Psoas muscle (tissue), 8 donors: Measurements from ENCODE around the gene RFPL1. TPM values are rescaled to one million over a fixed set of nuclear protein-coding genes. Genes with fewer than 3 reads are reported as not detected.

Experiments used
- ATAC-seq, 4 donors: fragments of 200-7000 bp; cut with Tn5 transposase; one replicate each; pipeline ENCODE4 v1.9.1; 2020; ENCODE audit warnings: moderate library complexity in 3 of 4, mild to moderate bottlenecking in 2 of 4
- DNase-seq, 2 donors: peaks; one replicate each; pipeline ENCODE4 v3.0.0-alpha.2; 2020
- H3K27ac ChIP-seq: fragments of 200-600 bp; one replicate; pipeline ENCODE4 v1.8.0; 2022
- H3K27me3 ChIP-seq, 3 donors: fragments of 200-600 bp in 1 of 3; one replicate each; pipeline versions ENCODE4 v1.6.1 to v1.8.0; 2013 to 2022; ENCODE audit warnings: low read length in 2 of 3, mild to moderate bottlenecking in 2 of 3, moderate library complexity in 1 of 3; ENCODE audit not compliant: insufficient read depth in 3 of 3
- H3K36me3 ChIP-seq, 2 donors: fragments of 200-600 bp in 1 of 2; one replicate each; pipeline versions ENCODE4 v1.6.1 to v1.8.0; 2013 to 2022; ENCODE audit warnings: low read depth in 1 of 2, mild to moderate bottlenecking in 1 of 2, moderate library complexity in 1 of 2; ENCODE audit not compliant: insufficient read depth in 1 of 2
- H3K4me1 ChIP-seq: fragments of 200-600 bp; one replicate; pipeline ENCODE4 v1.8.0; 2022
- H3K4me3 ChIP-seq: fragments of 200-600 bp; one replicate; pipeline ENCODE4 v1.8.0; 2022; ENCODE audit warnings: mild to moderate bottlenecking
- H3K9me3 ChIP-seq: fragments of 200-600 bp; one replicate; pipeline ENCODE4 v1.8.0; 2022
- WGBS, 3 donors: extraction: QIAGEN DNeasy Blood & Tissue Kit; methylation state at CpG; one replicate each; pipeline versions ENCODE4 v1.1.6 to v1.1.7; 2013; 5-methylcytosine and 5-hydroxymethylcytosine counted together
- intact Hi-C, 2 donors: fragments of 100-400 bp; cut with DNase I; formaldehyde crosslinking; loops; one replicate each; pipeline versions ENCODE4 v1.11.0 to v1.14.2; 2022
- polyA plus RNA-seq, 3 donors: library from polyadenylated mRNA; stranded (reverse); fragments of 200-250 nt; gene quantifications; one replicate each; pipeline ENCODE4 v1.2.3, GENCODE V29; 2013
- total RNA-seq, 4 donors: library from RNA; stranded (reverse); fragmentation: NEBNext Ultra II Directional in 2 of 4; extraction: Animal tissue kit (Norgen Biotek cat#: 25700) in 2 of 4; gene quantifications; one replicate each; pipeline versions ENCODE4 v1.2.1 to v1.2.4, GENCODE V29; 2021 to 2023
- TF ChIP-seq, protein P1 (sequence below): fragments of 200-600 bp; IDR thresholded peaks from one replicate; pipeline ENCODE4 v1.8.0; 2022; ENCODE audit warnings: antibody characterized with exemption
- donor health status: healthy with polysubstance abuse.
- donor health status: DM: no; HTN: no; CAD: no; lungs with moderate emphysema.
- donor health status: Bipolar disorder and iron deficiency.
- donor health status: healthy.
- donor health status: DM: yes; HTN: yes; CAD: no.
- donor health status: DM: no; HTN: no; CAD: no.
- donor health status: DM: no; HTN: no; CAD: no.
- donor health status: DM: yes; HTN: yes; CAD: no.

RFPL1 gene
- total and polyA plus RNA-seq, 7 donors = not detected

DNA sequence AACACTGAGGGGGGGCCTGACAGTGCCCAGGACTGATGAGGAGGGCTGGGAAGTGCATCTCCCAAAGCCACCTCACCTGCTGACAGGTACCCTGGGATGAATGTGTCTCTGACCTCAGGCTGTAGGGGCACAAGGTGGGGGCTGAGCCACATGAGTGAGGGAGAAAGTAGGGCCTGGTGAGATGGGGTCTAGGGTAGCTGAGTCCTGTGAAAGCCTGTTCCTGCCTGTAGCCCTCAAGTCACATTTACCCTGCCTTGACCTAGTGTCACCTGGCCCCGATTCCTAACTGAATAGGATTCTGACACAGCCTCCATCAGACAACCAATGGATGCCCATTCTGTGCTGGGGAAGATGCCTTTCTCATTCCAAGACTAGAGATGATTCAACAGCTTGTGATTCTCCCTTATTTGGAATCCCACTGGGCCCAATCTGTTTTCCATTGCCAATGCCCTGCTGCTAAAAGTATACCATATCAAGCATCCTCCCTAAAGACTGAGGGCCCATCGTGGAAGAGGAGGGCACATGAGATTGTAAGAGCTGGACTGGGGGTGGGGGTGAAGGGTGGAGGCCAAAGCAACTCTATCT, 11.1 kb upstream of the RFPL1 start:
- Histone ChIP-seq H3K27me3 (peaks cover 0 to 4% (median 3%) of the 10 kb centered on the region in 3 donors), H3K27ac (no peak overlapping the region), H3K36me3 (no peaks in the 10 kb centered on the region), H3K4me3 (no peak overlapping the region), H3K4me1 (no peaks in the 10 kb centered on the region), H3K9me3 (no peaks in the 10 kb centered on the region)
- no peak for ATAC-seq
- WGBS, 3 donors = 80 to 90% (median 84%) methylated on average over 2 of the region's 2 CpGs
- intact Hi-C loops = no loop called here
- DNase-seq = no peak
- TF ChIP-seq, protein P1, sequence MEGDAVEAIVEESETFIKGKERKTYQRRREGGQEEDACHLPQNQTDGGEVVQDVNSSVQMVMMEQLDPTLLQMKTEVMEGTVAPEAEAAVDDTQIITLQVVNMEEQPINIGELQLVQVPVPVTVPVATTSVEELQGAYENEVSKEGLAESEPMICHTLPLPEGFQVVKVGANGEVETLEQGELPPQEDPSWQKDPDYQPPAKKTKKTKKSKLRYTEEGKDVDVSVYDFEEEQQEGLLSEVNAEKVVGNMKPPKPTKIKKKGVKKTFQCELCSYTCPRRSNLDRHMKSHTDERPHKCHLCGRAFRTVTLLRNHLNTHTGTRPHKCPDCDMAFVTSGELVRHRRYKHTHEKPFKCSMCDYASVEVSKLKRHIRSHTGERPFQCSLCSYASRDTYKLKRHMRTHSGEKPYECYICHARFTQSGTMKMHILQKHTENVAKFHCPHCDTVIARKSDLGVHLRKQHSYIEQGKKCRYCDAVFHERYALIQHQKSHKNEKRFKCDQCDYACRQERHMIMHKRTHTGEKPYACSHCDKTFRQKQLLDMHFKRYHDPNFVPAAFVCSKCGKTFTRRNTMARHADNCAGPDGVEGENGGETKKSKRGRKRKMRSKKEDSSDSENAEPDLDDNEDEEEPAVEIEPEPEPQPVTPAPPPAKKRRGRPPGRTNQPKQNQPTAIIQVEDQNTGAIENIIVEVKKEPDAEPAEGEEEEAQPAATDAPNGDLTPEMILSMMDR = no peak

DNA sequence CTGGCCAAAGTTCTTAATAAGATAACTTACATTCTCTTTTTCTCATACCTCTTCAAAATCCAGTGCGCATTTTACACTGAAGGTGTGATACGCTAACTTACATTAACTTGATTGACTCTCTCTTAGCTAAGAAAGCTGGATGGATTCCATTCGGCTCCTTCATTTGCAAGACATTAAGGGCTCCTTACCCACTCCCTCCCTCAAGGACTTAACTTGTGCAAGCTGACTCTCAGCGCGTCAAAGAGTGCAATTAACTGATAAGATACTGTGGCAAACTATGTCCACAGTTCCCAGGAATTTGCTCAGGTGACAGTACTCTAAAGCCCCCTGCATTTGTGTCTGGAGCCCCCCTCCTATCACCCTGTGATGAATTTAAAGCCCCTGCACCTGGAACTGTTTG, 6.4 kb upstream of the RFPL1 start:
- Histone ChIP-seq H3K9me3 (no peaks in the 10 kb centered on the region), H3K27ac (no peak overlapping the region), H3K4me1 (no peaks in the 10 kb centered on the region), H3K36me3 (no peaks in the 10 kb centered on the region), H3K4me3 (no peak overlapping the region), H3K27me3 (peaks cover 0 to 10% (median 3%) of the 10 kb centered on the region in 3 donors)
- TF ChIP-seq, protein P1 = no peak
- intact Hi-C loops = no loop called here
- DNase-seq (no peak), ATAC-seq (no peak)
- WGBS, 3 donors = 61 to 69% (median 62%) methylated on average over 5 of the region's 5 CpGs

DNA sequence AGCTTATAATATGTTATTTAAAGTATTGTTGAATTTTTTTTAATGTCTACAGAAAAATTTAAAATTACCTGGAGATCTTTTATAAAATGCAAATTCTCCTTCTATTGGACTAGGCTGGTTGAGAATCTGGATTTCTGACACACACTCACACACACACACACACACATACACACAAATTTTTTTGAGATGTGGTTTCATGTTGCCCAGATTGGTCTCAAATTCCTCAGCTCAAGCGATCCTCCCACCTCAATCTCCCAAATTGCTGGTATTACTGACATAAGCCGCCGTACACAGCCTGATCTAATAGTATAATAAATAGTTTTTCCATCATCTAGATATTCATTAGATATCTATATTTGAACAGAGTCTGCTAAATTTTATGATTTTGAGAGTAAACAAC, 4.5 kb upstream of the RFPL1 start:
- Histone ChIP-seq H3K27me3 (peaks cover 0 to 10% (median 3%) of the 10 kb centered on the region in 3 donors), H3K36me3 (no peaks in the 10 kb centered on the region), H3K4me1 (no peaks in the 10 kb centered on the region), H3K4me3 (no peak overlapping the region), H3K27ac (no peak overlapping the region), H3K9me3 (no peaks in the 10 kb centered on the region)
- WGBS, 3 donors = 56 to 64% (median 62%) methylated on average over 3 of the region's 3 CpGs
- TF ChIP-seq, protein P1 = no peak
- intact Hi-C loops = no loop called here
- ATAC-seq = no peak
- DNase-seq = no peak

DNA sequence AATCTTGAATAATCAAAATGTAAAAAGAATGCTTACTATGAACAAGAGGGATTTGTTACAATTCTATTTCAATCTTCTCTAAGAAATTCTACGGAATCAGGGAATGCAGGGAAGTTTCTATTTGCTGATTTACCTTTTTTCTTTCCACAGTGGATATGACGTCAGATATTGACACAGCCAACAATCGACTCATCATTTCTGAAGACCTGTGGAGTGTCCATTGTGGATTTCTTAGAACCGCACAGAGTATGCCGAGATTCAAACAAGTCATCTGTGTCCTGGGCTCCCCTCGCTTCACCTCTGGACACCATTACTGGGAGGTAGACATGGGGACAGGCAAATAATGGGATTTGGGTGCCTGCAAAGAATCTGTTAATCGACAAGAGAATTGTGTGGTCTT, 4.1 kb upstream of the RFPL1 start:
- no peaks in the 10 kb centered on the region for H3K9me3 ChIP-seq
- ATAC-seq (no peak), DNase-seq (no peak)
- H3K4me3 ChIP-seq = no peak overlapping the region
- H3K27me3 ChIP-seq = peaks cover 0 to 10% (median 3%) of the 10 kb centered on the region in 3 donors
- H3K36me3 ChIP-seq = no peaks in the 10 kb centered on the region
- intact Hi-C loops = no loop called here
- WGBS, 3 donors = 78 to 82% (median 80%) methylated on average over 7 of the region's 7 CpGs
- no peak overlapping the region for H3K27ac ChIP-seq
- TF ChIP-seq, protein P1 = no peak
- no peaks in the 10 kb centered on the region for H3K4me1 ChIP-seq
